ENCODE data around the gene PHF8.

GRCh38 chrX:54087661-54088060, 43.4 kb upstream of the PHF8 start:
- TF ChIP-seq CTCF (IDR thresholded peaks at IDR 0.05; ENCODE audit: low read depth, low read length) = no peak
- TF ChIP-seq EZH2phosphoT487 (IDR thresholded peaks at IDR 0.05; ENCODE audit: low read depth) = no peak

Measured in OCI-LY3 (cell line).